HL-60/S4 treated with phorbol 12-myristate 13-acetate at 8.2 ng/mL for 4 days and 3 days (cell line): Measurements from ENCODE around the gene GKN1.

ENCODE experiments used
- in situ Hi-C: fragments of 300-500 bp; cut with MboI; formaldehyde crosslinking; loops from 2 replicates; pipeline ENCODE4 v1.15.0; 2022; ENCODE audit warnings: low sequenced_read_pairs

The GKN1 gene

DNA sequence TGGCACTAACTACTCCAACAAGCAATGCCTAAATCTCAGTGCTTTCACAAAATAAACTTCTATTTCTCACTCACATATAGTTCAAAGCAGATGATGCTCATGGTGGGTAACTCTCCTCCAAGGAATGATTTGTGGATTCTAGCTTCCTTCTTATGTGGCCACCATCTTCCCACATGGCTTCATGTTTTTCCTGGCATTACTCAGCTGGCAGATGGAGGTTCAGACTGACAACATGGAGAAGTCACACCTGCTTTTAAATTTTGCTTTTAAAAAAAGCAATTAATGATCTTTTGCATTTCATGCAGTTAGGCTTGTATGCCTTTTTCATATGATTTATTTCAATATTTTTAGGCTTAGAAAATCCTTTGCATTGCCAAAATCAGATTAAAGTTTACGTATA is 15.4 kb upstream of the GKN1 start:
- in situ Hi-C loops: no loop called here

DNA sequence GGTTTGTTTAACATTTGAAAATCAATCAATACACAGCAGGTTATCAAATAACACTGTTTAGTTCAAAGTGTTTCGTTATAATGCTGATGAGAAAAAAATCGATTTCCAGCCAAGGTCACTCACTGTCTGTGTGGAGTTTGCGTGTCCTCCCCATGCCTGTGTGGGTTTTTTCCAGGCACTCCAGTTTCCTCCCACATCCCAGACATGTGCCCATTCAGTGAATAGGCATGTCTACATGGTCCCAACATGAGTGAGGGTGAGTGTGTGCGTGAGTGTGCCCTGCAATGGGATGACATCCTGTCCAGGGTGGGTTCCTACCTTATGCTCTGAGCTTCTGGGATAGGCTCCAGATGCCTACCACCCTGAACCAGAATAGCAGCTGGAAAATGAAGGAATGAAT is 13.1 kb upstream of the GKN1 start:
- in situ Hi-C loops: no loop called here

DNA sequence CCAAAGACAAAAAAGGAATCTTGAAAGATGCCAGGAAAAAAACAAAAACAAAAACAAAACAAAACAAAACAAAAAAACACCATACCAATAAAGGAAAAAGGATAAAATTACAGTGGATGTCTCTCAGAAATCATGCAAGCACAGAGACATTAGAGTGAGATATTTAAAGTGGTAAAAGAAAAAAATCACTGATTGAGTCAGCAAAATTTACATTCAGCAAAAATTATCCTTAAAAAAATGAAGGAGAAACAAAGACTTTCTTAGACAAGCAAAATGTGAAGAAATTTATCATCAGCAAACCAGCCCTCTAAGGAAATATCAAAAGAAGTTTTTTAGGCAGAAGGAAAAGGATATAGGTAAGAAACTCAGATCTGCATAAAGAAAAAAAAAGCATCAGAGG is 10.2 kb upstream of the GKN1 start:
- in situ Hi-C loops: no loop called here

DNA sequence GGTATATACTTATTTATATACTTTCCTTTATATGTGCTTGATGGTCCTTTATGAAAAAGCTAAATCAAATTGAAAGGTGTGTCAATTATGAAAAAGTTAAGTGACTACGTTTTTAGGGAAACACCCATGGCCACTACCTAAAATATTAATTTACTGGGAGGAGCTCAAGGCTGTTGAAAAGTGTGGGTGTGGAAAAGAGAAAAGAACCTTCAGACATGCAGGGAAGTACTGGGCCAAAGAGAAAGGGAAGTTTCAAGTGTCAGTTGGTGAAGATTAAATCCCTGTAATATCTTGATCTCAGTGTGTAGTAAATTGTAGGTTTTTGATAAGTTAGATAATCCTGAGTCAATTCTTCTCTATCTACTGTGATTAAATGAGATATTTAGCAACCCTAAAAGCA is 6.2 kb upstream of the GKN1 start:
- in situ Hi-C loops: no loop called here

DNA sequence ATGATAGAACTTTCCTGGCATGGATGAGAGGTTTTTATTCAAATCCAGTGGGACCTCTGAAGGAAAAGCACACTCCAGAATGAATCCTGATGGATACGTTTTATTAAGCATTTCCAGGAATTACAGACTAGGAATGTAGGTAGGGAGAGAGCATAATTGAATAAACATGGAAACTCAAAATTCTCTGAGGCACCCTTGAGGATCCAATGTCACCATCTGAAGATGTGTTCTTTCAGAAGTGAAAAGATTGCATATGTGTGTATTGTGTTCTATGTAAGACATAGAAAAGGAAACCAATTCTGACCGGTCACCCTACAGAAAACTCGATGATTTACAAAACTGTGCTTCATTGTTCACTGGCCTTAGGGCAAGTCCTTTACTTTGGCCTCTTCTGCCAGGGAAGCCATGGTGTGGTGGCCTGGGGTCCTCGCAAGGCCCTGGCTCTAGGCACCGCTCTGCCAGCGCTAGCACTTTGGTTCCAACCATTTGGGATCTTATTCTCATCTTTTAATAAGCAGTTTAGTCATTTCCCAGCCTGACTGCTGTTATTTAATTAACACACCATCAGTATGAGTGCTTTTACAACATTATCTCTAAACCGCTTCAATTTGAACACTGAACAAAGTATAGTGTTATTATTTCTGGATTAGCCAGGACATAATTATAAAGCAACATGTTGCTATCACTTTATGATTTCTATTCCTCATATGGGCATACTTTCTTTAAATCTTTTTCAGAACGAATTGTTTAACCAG is 4.5 kb upstream of the GKN1 start:
- in situ Hi-C loops: no loop called here

DNA sequence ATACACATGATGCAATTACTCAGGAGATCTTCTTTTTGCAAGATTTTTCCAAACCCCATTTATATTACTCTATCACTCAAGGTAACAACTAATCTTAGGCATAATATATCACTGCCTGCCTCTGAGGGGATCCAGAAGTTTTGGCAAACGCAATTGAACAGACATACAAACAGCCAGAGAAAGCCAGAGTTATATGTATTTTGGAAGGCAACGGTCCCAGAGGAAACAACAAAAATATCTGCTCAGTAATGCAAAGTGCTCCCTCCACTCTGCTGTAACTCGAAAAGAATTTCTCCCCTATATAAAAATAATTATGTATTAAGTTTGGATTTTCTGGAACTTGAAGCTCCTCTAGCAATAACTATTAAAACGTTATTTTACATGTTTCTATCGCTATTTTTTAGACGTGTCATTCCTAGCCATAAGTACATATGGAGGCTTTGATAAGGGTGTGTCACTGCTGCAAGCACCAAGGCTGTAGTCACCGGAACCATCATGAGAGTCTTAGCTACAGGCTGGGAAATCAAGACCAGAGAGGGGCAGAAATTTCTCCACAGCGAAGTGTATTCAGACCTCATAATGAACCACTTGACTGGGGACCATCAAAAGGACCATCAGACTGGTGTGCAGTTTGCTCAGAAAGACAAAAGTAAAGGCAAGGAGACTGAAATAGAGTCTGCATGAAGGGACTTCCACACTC is 3.7 kb upstream of the GKN1 start:
- in situ Hi-C loops: no loop called here

DNA sequence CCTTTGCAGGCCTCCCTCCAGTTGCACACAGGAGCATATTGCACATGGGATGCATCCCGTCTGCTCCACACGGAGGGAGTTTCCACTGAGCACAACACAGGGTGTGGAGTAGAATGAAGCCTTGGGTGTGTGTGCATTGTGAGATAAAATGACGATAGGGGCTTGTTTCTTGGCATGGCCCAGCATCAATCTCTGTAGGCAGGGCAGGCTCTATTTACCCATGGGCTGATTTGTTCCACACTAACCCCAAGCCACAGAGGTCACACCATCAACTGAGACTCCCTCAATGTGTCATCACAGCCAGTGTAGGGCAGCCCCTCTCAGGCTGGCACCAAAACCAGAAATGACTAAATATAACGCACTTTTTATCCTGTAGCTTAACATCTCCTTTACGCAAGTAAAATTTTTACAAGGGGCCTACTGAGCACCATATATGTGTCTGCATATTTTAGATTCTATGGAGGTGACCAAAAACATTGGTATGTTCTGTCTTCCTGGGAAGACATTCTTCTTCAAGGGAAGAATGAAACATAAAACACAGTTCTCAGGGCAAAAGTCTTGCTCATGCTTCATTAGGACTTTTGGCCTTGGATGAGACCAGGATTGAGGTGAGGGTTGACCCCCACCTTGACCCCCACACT is 2.7 kb upstream of the GKN1 start:
- in situ Hi-C loops: no loop called here

DNA sequence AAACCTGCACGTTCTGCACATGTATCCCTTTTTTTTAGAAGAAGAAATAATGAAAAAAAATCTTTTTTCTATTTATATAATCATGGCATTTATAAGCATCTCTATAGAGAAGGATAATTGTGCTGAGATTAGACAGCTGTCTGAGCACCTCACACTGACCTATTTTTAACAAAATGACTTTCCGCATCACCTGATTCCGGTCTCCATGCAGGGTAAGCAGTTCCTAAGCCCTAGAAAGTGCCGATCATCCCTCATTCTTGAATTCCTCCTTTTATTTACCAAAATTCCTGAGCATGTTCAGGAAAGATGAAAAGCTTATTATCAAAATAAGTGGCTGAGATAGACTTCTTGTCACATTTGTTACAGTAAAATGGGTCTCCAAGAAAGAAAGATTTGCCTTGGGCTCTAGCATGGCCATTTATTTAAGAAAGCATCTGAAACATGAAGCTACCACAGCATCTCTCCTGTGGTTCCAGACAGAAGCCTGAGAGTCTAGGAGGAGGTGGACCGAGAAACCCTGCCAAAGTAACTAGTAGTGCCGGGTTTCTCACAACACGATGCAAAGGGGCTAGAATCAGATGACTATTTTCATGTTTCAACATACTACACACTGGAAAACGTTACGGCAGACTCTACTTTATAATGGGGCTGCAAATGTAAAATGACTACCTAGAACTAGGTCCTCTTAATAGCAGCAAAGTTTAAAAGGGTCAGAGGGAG is 670 bp downstream of the GKN1 start:
- in situ Hi-C loops: no loop called here

DNA sequence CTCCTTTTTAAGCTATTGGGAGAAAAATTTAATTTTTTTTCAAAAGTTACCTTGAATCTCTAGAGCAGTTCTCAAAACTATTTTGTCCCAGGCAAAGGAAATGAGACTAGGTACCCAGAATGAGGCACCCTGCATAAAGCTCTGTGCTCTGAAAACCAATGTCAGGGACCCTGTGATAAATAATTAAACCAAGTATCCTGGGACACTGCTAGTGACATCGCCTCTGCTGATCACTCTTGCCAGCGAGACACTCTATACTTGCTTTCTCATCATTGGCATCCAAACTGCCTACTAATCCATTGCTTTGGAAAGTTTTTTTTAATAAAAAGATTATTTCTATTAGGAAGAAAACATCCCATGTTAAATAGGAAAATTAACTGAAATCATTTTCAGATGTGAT is 1.4 kb downstream of the GKN1 start:
- in situ Hi-C loops: no loop called here

DNA sequence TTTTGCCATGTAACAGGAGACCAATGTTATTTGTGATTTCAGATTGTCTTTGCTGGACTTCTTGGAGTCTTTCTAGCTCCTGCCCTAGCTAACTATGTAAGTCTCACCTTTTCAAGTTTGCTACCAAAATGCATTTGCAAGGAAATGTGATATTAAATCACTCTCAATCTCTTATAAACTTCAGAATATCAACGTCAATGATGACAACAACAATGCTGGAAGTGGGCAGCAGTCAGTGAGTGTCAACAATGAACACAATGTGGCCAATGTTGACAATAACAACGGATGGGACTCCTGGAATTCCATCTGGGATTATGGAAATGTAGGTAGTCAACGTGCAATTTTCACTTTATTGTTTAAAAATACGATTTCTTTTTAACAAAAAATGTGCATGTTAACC is 3.0 kb downstream of the GKN1 start:
- in situ Hi-C loops: no loop called here

DNA sequence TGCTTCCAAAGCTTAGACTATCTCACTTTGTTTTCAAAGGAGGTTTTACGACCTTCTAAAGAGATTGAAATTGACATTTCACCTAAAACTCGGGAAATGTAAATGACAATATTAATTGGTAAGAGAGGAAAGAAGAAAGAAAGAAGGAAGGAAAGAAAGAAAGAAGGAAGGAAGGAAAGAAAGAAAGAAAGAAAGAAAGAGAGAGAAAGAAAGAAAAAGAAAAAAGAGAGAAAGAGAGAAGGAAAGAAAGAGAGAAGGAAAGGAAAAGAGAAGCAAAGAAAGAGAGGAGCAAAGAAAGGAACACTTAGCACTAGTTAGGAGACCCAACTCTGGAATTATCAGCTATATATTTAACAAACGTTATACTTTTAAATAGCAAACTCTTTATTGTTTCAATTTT is 3.7 kb downstream of the GKN1 start:
- in situ Hi-C loops: no loop called here

DNA sequence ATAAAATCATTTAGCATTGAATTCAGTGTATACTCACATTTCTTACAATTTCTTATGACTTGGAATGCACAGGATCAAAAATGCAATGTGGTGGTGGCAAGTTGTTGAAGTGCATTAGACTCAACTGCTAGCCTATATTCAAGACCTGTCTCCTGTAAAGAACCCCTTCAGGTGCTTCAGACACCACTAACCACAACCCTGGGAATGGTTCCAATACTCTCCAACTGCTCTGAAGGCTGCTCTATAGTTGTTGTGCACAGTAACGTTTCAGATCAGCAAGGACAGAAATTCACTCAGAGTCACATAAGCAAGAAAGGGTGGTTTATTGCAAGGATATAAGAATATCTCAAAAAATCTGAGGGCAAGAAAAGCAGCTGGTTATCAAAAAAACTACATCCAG is 6.5 kb downstream of the GKN1 start:
- in situ Hi-C loops: no loop called here

DNA sequence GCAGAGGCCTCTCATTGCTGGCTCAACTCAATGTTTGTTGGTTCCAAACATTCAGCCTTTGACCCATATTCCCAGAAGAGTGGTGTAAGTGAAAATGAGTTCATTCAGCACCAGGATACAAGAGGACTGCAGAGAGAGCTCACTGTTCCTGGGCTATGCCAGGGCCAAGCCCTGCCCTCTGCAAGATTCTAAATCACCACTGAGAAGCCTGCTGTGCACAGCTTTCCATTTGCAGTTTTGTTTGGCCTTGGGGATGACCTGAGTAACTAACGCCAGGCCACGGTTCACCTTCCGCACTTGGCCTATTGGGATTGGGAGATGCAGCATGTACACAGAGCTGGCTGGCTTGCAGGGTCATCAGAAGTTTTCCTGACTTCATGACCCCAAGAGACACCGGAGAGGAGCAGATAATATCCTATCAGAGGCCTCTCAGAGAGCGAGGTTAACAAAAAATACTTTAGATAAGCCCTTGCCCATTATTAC is 12.6 kb downstream of the GKN1 start:
- in situ Hi-C loops: no loop called here

DNA sequence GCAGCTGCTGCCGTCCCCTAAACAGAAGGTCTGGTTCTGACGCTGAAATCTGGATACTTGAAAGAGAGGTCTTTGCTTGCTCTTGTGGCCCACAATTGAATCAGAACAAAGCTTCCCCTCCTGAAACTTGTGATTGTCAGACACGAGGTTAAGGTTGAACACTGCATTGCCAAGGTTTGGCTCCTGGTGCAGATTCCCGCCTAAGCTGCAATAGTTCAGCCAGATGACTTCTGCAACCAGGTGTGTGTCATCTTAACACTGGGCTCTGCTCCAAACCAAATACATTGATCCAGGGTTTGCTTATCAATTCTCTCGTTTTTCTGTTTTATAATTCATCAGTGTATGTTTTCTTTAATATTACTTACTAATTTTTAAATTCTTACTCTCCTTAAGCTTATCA is 14.6 kb downstream of the GKN1 start:
- in situ Hi-C loops: no loop called here

DNA sequence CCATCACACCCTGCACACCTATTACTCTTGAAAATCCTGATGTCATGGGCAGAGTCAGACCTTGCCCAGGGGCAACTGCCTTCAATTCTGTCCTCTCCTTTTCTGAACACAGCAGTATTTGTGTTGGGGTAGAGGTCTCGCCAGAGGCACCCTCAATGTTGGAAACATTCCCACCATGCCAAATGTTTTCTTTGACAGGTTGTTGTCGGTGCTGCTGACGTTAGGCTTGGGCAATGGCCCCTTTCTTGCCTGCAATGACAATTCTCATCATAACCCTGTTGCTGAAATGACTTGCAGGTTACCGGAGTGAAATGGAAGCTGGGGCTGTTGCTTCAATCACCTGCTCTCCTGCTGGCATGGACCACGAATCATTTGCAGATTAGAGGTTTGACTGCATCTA is 17.9 kb downstream of the GKN1 start:
- in situ Hi-C loops: no loop called here

DNA sequence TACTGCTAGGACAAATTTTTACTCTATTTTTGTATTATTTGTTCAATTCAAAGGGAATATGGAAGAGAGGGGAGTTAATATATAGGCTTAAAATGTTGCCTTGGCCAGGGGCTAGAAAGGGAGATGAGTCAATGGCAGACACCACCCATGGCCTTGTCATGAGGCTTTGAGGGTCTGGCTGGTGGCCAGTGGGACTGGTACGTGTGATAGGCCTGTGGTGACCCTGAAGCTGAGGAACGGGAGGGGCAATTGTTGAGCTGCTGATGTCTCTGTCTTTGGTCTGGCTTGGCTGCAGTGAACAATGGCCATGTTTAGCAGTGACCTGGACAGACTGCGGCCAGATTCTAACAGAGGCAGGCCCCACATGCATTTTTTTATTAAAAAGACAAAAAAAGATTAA is 18.5 kb downstream of the GKN1 start:
- in situ Hi-C loops: no loop called here

DNA sequence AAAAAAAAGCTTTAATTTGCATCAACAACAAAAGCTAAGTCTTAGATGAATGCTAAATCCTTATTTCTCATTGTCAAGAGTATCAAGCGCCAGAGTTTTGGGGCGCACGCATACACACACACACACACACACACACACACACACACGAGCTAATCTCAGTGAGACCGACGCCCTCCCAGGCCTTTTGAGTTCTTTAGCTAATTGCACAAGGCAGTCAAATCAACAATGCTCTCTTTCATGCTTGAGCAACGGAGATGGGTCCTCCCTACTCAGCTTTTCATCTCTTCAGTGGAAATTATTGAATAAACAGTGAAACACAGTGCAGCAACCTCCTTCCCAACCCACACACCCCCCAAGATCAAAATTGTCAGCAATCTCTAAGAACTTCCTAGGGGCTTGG is 19.2 kb downstream of the GKN1 start:
- in situ Hi-C loops: no loop called here

DNA sequence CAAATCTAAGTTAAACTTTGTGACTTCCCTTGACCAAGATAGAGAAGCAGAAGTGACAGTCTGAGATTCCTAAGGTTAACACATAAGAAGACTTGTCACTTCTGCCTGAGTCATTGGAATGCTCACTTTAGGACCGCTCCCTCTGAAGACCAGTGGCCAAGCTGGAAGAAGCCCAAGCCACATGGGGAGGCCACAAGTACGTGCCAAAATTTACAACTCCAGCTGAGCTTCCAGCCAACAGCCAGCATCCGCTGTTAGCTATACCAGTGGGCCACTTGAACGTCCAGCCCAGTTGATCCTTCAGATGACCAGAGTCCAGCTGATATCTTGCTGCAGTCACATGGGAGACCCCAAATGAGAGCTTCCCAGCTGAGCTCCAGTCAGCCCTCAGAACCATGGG is 20.4 kb downstream of the GKN1 start:
- in situ Hi-C loops: no loop called here

DNA sequence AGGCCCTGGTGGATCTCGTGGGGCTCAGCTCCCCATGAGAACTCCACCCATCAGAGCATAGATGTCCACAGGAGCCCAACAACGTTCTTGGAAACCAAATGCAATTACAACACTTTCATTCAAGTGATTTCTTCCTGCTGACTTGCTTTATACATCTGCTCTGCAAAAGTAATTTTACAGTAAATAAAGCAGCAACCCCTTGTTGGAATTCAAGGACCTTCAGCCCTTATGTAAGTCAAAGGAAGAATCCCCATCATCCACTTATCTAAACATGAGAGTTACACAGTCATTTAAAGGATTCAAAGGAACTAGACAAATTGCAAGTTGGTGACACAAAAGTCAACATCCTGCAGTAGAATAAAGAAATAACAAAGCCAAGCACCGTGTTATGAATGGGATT is 21.5 kb downstream of the GKN1 start:
- in situ Hi-C loops: no loop called here

DNA sequence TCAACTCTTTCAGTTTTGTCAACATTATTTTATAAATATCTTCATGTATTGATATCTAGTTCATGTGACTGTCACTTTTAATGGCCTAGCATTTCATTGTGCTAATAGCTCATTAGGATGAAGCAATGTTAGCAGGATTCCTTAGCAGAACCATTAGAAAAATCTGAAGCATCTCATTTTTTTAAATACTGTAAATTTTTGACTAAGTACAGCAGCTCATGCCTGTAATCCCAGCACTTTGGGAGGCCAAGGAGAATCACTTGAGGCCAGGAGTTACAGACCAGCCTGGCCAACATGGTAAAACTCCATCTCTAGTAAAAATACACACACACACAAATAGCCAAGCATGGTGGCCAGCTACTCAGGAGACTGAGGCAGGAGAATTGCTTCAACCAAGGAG is 23.0 kb downstream of the GKN1 start:
- in situ Hi-C loops: no loop called here

DNA sequence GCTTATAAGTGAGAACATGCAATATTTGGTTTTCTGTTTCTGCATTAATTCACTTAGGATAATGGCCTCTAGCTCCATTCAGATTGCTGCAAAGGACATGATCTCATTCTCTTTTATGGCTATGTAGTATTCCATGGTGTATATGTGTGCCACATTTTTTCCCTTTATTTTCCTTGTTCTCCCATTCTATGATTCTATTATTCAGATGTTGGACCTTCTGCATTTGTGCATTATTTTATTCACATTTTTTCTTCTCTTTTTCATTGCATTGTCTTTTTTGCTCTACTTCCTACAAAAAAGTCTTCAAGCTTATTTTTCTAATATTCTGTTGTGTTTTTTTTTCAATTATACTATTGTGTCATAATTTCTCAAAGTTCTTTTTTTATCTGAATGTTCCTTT is 27.4 kb downstream of the GKN1 start:
- in situ Hi-C loops: no loop called here

DNA sequence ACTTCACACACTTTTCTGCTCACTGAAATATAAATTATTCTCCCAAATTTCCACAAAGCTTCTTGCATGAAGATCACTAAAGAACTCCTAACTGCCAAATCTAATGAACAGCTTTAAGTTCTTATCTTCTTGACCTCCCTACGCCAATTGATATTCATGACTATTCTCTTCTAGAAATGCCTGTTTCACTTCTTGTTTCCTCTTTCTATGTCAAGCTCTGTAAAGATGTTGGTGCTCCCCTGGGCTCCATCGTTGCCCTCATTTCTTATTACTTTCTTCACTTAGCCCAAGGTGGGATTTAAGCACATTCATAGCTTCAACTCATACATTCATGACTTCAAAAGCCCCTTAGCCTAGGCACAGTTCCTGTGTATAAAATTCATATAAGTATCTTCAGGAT is 29.3 kb downstream of the GKN1 start:
- in situ Hi-C loops: no loop called here
